NT2/D1 (cell line): ENCODE measurements around the gene ARL16.

Source experiments
- DNase-seq: peaks from one replicate; pipeline ENCODE4 v3.0.0-alpha.2; 2011; ENCODE audit warnings: low read depth, low spot score
- H3K27me3 ChIP-seq: 2 replicates; pipeline ENCODE4 v1.6.0; 2011; ENCODE audit warnings: mild to moderate bottlenecking; ENCODE audit not compliant: insufficient read length, insufficient read depth
- H3K36me3 ChIP-seq: 2 replicates; pipeline ENCODE4 v1.6.1; 2011; ENCODE audit warnings: mild to moderate bottlenecking, low read length, mixed read lengths; ENCODE audit not compliant: insufficient read depth, insufficient read length
- H3K4me1 ChIP-seq: 2 replicates; pipeline ENCODE4 v1.5.1; 2011; ENCODE audit not compliant: insufficient read depth, insufficient read length
- H3K4me3 ChIP-seq: 2 replicates; pipeline ENCODE4 v1.5.1; 2011; ENCODE audit warnings: low read depth; ENCODE audit not compliant: insufficient read length
- H3K9ac ChIP-seq: 2 replicates; pipeline ENCODE4 v1.6.0; 2011; ENCODE audit warnings: low read depth; ENCODE audit not compliant: insufficient read length
- H3K9me3 ChIP-seq: 2 replicates; pipeline ENCODE4 v1.5.1; 2011; ENCODE audit warnings: mild to moderate bottlenecking, low read length; ENCODE audit not compliant: insufficient read depth
- SUZ12 ChIP-seq: IDR thresholded peaks from 2 replicates; pipeline ENCODE4 v1.6.1; 2011; ENCODE audit not compliant: insufficient read length, insufficient read depth; ENCODE audit errors: extremely low read depth
- YY1 ChIP-seq: IDR thresholded peaks from 2 replicates; pipeline ENCODE4 v1.6.1; 2011; ENCODE audit not compliant: insufficient read length, insufficient read depth
- ZNF274 ChIP-seq: IDR thresholded peaks from 2 replicates; pipeline ENCODE4 v1.6.1; 2011; ENCODE audit warnings: mild to moderate bottlenecking, low read depth, low read length

ARL16 gene

DNA sequence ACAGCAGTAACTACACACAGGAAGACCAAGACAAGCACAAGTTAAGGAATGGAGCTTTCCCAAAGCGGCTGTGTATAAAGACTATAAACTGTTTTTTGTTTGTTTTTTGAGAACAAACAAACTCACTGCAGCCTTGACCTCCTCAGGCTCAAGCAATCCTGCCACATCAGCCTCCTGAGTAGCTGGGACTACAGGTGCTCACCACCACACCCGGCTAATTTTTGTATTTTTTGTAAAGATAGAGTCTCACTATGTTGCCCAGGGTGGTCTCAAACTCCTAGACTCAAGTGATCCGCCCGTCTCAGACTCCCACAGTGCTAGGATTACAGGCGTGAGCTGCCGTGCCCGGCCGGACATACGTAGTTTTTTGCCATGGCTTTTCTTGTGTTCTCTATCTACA lies 23.2 kb downstream of the ARL16 start:
- H3K4me1 ChIP-seq = peaks cover 20% of the 10 kb centered on the region
- no peak overlapping the region for H3K9ac ChIP-seq
- H3K27me3 ChIP-seq = no peaks in the 10 kb centered on the region
- no peaks in the 10 kb centered on the region for H3K9me3 ChIP-seq
- no peak for DNase-seq
- no peak overlapping the region for H3K4me3 ChIP-seq
- no peak for TF ChIP-seq YY1
- TF ChIP-seq ZNF274 = no peak
- no peak for TF ChIP-seq SUZ12
- peaks cover 17% of the 10 kb centered on the region for H3K36me3 ChIP-seq

DNA sequence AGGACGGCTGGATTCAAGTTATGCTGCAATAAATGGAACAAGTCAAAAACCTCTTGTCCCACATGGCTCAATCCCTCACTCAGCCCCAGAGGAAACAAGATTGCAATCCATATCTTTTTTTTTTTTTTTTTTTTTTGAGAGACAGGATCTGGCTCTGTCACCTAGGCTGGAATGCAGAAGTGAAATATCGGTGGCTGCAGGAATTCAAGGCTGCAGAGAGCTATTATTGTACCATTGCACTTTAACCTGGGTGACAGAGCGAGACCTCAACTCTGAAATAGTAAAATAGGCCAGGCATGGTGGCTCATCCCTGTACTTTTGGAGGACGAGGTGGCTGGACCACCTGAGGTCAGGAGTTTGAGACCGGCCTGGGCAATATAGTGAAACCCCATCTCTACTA lies 24.6 kb downstream of the ARL16 start:
- Histone ChIP-seq H3K4me3 (no peak overlapping the region), H3K4me1 (peaks cover 18% of the 10 kb centered on the region), H3K9ac (no peak overlapping the region), H3K36me3 (peaks cover 3% of the 10 kb centered on the region), H3K9me3 (no peaks in the 10 kb centered on the region), H3K27me3 (no peaks in the 10 kb centered on the region)
- TF ChIP-seq SUZ12 (no peak), YY1 (no peak), ZNF274 (no peak)
- DNase-seq = no peak

DNA sequence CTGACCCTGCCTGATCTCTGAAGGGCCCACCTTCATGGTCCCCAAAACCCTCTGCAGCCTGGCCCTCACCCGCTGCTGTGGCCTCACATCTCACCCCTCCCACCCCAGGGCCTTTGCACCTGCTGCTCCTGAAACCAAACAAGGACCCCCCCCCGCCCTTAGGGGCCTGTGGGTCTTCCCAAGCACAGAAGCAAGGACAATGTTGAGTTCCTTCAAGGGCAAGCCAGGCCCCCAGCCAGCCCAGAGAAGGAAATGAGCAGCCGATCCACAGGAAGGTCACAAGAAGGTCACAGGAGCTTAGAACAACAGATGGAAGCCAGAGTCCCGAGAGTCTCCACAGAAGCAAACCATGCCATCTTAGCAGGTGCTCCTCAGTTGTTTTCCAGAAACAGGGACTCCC lies 26.8 kb downstream of the ARL16 start:
- Histone ChIP-seq H3K9me3 (no peaks in the 10 kb centered on the region), H3K9ac (peak overlapping the region; percentile 10), H3K4me3 (no peak overlapping the region), H3K27me3 (no peaks in the 10 kb centered on the region), H3K36me3 (no peaks in the 10 kb centered on the region), H3K4me1 (peaks cover 20% of the 10 kb centered on the region)
- DNase-seq = no peak
- TF ChIP-seq YY1 (no peak), SUZ12 (no peak), ZNF274 (no peak)

DNA sequence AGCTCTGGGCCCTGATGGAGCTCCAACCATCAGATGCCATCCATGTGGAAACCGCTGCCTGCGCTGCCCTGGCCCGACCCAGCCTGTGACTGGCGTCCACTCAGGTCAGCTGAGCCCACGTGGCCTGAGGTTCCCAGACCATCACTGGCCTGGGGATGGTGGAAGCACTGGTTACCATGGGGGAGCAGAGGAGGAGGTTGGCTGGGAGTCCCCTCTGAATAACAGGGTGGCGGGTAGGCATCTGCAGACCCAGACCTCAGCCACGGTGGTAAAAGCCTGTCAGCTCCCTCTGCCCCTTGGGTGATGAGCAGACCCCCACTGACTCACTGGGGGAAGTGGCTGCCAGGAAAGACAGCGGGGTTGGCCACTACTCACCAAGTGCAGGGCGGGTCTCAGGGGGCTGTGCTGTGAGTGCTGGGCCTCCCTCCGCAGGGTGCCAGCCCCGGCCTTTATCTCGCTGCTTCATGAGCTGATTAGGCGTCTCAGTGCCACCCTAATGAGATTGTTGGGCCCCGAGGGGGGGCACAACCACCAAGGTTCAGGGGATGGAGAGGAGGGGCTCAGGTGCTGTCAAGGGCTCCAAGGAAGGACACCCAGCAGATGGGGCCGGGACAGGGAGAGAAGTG lies 27.4 kb downstream of the ARL16 start, which contains the start of gene PDE6G:
PDE6G (minus strand) TSS at position 425 of the 626 bp plus-strand sequence. CDS start 3,237 bp downstream, outside the sequence.
- DNase-seq = no peak
- Histone ChIP-seq H3K4me3 (no peak within 1 kb of the TSS), H3K27me3 (no peaks in the 10 kb centered on the region), H3K9ac (peak within 1 kb of the TSS; percentile 28), H3K9me3 (no peaks in the 10 kb centered on the region), H3K36me3 (no peaks in the 10 kb centered on the region), H3K4me1 (peaks cover 26% of the 10 kb centered on the region)
- TF ChIP-seq ZNF274 = no peak
- no peak for TF ChIP-seq YY1
- no peak for TF ChIP-seq SUZ12

DNA sequence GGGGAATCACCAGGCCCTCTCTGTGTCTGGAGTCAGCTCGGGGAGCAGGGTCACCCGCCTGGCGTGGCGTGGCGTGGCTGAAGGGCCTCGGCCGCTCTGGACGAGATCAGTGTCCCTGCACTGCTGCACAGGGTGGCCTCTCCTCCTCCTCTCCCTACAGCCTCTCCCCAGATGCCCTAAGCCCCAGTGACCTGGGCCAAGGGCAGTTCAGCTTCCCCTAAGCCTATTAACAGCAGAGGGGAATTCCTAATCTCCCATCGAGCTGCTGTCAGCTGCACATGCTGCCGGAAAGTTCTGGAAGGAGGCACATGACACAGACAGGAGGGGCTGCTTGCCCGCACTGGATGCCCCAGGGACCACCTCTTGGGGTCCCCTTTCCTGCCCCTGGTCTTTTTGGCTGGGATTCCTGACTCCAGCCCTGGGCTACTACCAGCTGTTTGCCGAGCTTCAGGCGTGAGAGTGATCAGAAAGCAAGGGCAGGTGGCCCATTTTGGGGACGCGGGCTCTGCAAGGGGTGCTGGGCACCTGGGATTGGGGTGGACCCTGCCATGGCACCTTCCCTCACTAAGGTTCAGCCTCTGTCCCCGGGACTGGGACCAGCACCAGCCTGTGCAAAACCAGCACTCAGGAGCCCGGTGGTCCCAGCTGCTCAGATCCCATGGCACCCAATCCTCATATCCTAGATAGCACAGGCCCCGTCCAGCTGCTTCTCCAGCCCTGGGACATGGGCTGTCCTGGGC lies 28.0 kb downstream of the ARL16 start:
- no peak for DNase-seq
- Histone ChIP-seq H3K9me3 (no peaks in the 10 kb centered on the region), H3K9ac (peak overlapping the region; percentile 28), H3K4me1 (peaks cover 32% of the 10 kb centered on the region), H3K27me3 (no peaks in the 10 kb centered on the region), H3K36me3 (no peaks in the 10 kb centered on the region), H3K4me3 (no peak overlapping the region)
- no peak for TF ChIP-seq YY1
- TF ChIP-seq SUZ12 = no peak

DNA sequence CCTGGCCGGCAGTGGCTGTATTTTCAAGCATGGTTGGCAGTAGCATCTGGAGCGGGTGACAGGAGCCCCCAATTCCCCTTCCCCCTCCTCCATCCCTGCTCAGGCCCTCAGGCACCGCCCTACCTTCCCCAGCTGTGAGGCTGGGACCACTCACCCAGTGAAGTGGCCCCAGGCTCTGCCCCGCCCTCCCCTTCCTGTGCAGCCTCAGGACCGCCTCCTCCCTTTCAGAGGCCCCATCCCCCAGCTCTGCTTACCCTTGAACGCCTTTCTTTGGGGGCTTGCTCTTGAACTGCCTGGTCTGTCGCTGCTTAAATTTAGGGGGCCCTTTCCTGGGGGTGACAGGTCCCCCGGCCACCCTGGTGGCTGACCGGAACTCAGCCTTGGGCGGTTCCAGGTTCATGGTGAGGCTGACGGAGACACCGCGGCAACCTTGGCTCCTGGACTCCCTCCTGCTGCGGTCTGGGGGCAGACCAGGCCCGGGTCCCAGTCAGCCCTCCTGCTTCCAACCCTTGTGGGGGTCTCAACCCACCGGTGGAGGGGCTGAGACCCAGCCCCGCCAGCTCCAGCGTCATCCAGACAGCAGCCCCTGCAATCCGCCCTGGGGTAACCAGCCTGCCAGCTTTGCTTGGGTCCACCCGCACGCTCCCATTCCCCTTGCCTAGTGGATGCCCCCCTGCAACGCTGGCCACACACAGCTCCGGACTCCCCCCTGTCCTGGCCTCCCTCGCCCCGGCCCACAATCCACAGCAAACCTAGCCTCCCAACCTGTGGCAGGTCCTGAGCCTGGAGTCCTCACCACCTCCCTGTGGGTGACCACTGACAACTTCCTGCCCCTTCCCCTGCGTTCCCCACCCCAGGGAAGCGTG lies 30.5 kb downstream of the ARL16 start:
- Histone ChIP-seq H3K9me3 (no peaks in the 10 kb centered on the region), H3K36me3 (no peaks in the 10 kb centered on the region), H3K4me3 (peak overlapping the region; percentile 50), H3K4me1 (peaks cover 39% of the 10 kb centered on the region), H3K27me3 (peaks cover 9% of the 10 kb centered on the region), H3K9ac (peak overlapping the region; percentile 93)
- no peak for DNase-seq
- no peak for TF ChIP-seq ZNF274
- TF ChIP-seq YY1 = no peak
- no peak for TF ChIP-seq SUZ12
